B cell (primary cell): ENCODE data around the gene GHDC.

Source experiments
- CTCF ChIP-seq: fragments of 200-600 bp; IDR thresholded peaks from one replicate; pipeline ENCODE4 v1.8.0; 2022; ENCODE audit warnings: antibody characterized with exemption, mild to moderate bottlenecking
- EZH2 ChIP-seq: IDR thresholded peaks from 2 replicates; pipeline ENCODE4 v1.6.1; 2012; ENCODE audit warnings: borderline replicate concordance, low read depth, mild to moderate bottlenecking, moderate library complexity, low read length; ENCODE audit not compliant: insufficient read depth, poor library complexity, severe bottlenecking

- TF ChIP-seq CTCF: no peak
- no peak for TF ChIP-seq EZH2
These were observed 1.8 kb downstream of the GHDC start for GRCh38 chr17:42192189-42193126.
